Karpas-422 (cell line): ENCODE data around the gene PHOSPHO1. TPM values are rescaled to one million over a fixed set of nuclear protein-coding genes. Genes with fewer than 3 reads are reported as not detected.
"Not testable (repeated sequence)": the region's sequence is repeated elsewhere in the genome, so short reads cannot be mapped to it uniquely, and the experiment has no call there.

Experiments
- DNase-seq: peaks from one replicate; pipeline ENCODE4 v3.0.0-alpha.2; 2015
- H2AFZ ChIP-seq: fragments of 200-600 bp; sonication (generic); 2 replicates; pipeline ENCODE4 v1.6.1; 2014; ENCODE audit warnings: antibody characterized with exemption, low read length, mixed read lengths
- H3K27ac ChIP-seq: fragments of 200-600 bp; sonication (generic); 2 replicates; pipeline ENCODE4 v1.5.1; 2014; ENCODE audit warnings: mild to moderate bottlenecking, low read length, moderate library complexity
- H3K27me3 ChIP-seq: fragments of 200-600 bp; sonication (generic); 2 replicates; pipeline ENCODE4 v1.6.1; 2014; ENCODE audit warnings: low read length, mixed read lengths
- H3K36me3 ChIP-seq: fragments of 200-600 bp; sonication (generic); 2 replicates; pipeline ENCODE4 v1.6.1; 2014; ENCODE audit warnings: low read length, mixed read lengths; ENCODE audit not compliant: insufficient read depth
- H3K4me1 ChIP-seq: fragments of 200-600 bp; sonication (generic); 2 replicates; pipeline ENCODE4 v1.6.1; 2014; ENCODE audit warnings: mild to moderate bottlenecking, low read length, mixed read lengths
- H3K4me2 ChIP-seq: fragments of 200-600 bp; sonication (generic); 2 replicates; pipeline ENCODE4 v1.6.1; 2014; ENCODE audit warnings: low read length, low read depth, mild to moderate bottlenecking; ENCODE audit not compliant: poor library complexity, severe bottlenecking
- H3K4me3 ChIP-seq: fragments of 200-600 bp; sonication (generic); 2 replicates; pipeline ENCODE4 v1.5.1; 2014; ENCODE audit warnings: mild to moderate bottlenecking, antibody characterized with exemption, low read length, mixed read lengths
- H3K79me2 ChIP-seq: fragments of 200-600 bp; sonication (generic); 2 replicates; pipeline ENCODE4 v1.6.1; 2014; ENCODE audit warnings: mild to moderate bottlenecking, low read length, mixed read lengths
- H3K9ac ChIP-seq: fragments of 200-600 bp; sonication (generic); 2 replicates; pipeline ENCODE4 v1.6.0; 2014; ENCODE audit warnings: low read length
- H3K9me2 ChIP-seq: fragments of 200-600 bp; sonication (generic), shearing (Covaris generic); replicated peaks from 2 replicates; pipeline ENCODE4 v1.6.0; 2014; ENCODE audit warnings: mild to moderate bottlenecking, low read length, moderate library complexity; ENCODE audit not compliant: insufficient read depth
- H3K9me3 ChIP-seq: fragments of 300-700, 200-600 bp; sonication (generic); 2 replicates; pipeline ENCODE4 v1.6.1; 2014; ENCODE audit warnings: low read length, mixed read lengths
- H4K20me1 ChIP-seq: fragments of 200-600 bp; sonication (generic); 2 replicates; pipeline ENCODE4 v1.6.1; 2014; ENCODE audit warnings: mild to moderate bottlenecking, antibody characterized with exemption, low read length, low read depth; ENCODE audit not compliant: insufficient read depth
- total RNA-seq: library from RNA; depleted of rRNA; stranded (reverse); fragments of >200 nt; shearing (Covaris generic); gene quantifications from 2 replicates; pipeline ENCODE4 v1.2.3, GENCODE V29; 2014; ENCODE audit warnings: low replicate concordance

Gene PHOSPHO1
- total RNA-seq, 1 experiment from 2014 or later = not detected

DNA sequence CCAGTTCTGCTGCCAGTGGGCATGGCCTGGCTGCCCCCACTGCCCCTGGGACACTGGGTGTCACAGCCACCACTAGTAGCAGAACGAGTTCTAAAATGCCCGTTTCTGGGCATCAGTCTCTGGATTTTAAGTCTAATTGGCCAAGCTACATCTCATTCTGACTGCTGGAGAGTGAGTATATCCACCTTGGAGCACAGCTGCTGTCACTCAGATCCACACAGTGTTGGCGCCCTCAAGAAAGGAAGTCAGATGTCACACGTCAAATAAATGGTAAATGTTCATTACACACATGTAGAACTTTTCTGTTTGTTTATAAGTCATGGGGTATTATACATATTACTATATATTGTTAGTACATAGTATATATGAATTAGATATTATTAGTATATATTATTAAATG is 39.7 kb downstream of the PHOSPHO1 start:
- Histone ChIP-seq H3K4me1 (peaks cover 39% of the 10 kb centered on the region), H3K4me2 (peak overlapping the region; percentile 99), H3K9ac (peak overlapping the region; percentile 12; the same call in 1 of the 2 replicates), H4K20me1 (no peaks in the 10 kb centered on the region), H3K9me3 (no peaks in the 10 kb centered on the region), H3K9me2 (no peaks in the 10 kb centered on the region), H3K27ac (peak overlapping the region; percentile 97; the same call in 1 of the 2 replicates), H3K36me3 (no peaks in the 10 kb centered on the region), H3K79me2 (no peaks in the 10 kb centered on the region), H2AFZ (peak overlapping the region; percentile 55; the same call in 1 of the 2 replicates), H3K27me3 (no peaks in the 10 kb centered on the region), H3K4me3 (no peak overlapping the region)
- DNase-seq = peak; percentile 69

DNA sequence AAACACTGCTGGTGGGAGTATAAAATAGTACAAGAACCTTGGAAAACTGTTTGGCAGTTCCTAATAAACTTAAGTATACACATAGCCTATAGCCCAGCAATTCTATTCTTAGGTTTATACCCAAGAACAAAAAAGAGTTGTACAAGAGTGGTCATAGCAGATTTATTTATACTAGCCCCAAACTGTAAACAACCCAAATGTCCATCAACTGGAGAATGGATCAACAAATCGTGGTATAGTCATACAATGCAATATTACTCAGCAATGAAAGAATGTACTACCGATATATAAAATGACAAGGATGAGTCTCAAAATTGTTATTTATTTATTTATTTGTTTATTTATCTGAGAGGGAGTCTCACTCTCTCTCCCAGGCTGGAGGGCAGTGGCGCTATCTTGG is 43.3 kb downstream of the PHOSPHO1 start:
- no peaks in the 10 kb centered on the region for H3K79me2 ChIP-seq
- no peak overlapping the region for H3K4me2 ChIP-seq
- no peaks in the 10 kb centered on the region for H3K36me3 ChIP-seq
- H3K27ac ChIP-seq = no peak overlapping the region
- no peaks in the 10 kb centered on the region for H3K27me3 ChIP-seq
- H3K9me2 ChIP-seq = no peaks in the 10 kb centered on the region
- H3K9me3 ChIP-seq = peaks cover 6% of the 10 kb centered on the region
- no peaks in the 10 kb centered on the region for H4K20me1 ChIP-seq
- peaks cover 36% of the 10 kb centered on the region for H3K4me1 ChIP-seq
- H3K9ac ChIP-seq = no peak overlapping the region
- no peak overlapping the region for H3K4me3 ChIP-seq
- no peak for DNase-seq
- no peak overlapping the region for H2AFZ ChIP-seq

DNA sequence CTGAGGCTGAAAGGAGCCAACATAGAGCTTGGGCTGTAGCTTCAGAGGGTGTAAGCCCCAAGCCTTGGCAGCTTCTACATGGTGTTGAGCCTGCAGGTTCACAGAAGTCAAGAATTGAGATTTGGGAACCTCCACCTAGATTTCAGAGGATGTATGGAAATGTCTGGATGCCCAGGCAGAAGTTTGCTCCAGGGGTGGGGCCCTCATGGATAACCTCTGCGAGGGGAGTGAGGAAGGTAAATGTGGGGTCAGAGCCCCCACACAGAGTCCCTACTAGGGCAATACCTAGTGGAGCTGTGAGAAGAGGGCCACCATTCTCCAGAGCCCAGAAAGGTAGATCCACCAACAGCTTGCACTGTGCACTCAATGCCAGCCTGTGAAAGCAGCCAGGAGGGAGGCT is 45.2 kb downstream of the PHOSPHO1 start:
- H3K79me2 ChIP-seq, H3K36me3 ChIP-seq, H3K9me2 ChIP-seq, H3K27ac ChIP-seq, H2AFZ ChIP-seq, H3K9me3 ChIP-seq, H3K4me2 ChIP-seq, H3K9ac ChIP-seq, H3K27me3 ChIP-seq, DNase-seq, H4K20me1 ChIP-seq, H3K4me3 ChIP-seq: not testable (repeated sequence)
- peaks cover 24% of the 10 kb centered on the region for H3K4me1 ChIP-seq

DNA sequence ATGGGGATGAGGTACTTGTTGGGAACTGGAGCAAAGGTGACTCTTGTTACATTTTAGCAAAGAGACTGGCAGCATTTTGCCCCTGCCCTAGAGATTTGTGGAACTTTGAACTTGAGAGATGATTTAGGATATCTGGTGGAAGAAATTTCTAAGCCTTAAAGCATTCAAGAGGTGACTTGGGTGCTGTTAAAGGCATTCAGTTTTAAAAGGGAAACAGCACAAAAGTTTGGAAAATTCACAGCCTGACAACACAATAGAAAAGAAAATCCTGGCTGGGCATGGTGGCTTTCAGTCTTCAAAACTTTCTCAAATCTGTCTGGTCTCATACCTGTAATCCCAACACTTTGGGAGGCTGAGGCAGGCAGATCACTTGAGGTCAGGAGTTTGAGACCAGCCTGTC is 46.1 kb downstream of the PHOSPHO1 start:
- not testable (repeated sequence) for DNase-seq, H2AFZ ChIP-seq, H3K9me3 ChIP-seq, H3K27me3 ChIP-seq, H4K20me1 ChIP-seq, H3K9me2 ChIP-seq, H3K36me3 ChIP-seq, H3K9ac ChIP-seq, H3K79me2 ChIP-seq
- Histone ChIP-seq H3K27ac (peak overlapping the region; percentile 43; the same call in 1 of the 2 replicates), H3K4me2 (peak overlapping the region; percentile 54), H3K4me3 (peak overlapping the region; percentile 29; the same call in 1 of the 2 replicates), H3K4me1 (peaks cover 24% of the 10 kb centered on the region)

DNA sequence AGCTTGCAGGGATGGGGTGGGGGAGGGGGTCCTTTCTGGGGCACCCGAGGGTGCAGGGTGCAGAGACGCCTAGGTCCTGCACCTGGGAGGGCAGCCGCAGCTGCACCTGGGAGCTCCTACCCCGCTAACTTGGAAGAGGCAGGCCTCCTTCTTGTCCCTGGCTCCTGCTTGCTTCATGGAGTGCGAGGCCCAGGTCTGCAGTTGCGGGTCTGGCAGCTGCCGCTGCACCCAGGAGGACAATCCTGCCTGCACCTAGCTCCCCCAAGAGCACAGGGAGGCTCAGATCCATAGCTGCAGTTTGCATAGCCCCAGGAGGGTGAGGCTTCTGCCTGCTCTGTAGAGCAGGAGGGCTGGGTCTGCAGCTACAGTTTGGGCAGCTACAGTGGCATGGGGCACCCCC is 46.8 kb downstream of the PHOSPHO1 start:
- H4K20me1 ChIP-seq = no peaks in the 10 kb centered on the region
- no peaks in the 10 kb centered on the region for H3K79me2 ChIP-seq
- peak overlapping the region; percentile 43 for H3K27ac ChIP-seq
- DNase-seq = peak; percentile 71
- H3K9me2 ChIP-seq = no peaks in the 10 kb centered on the region
- peaks cover 6% of the 10 kb centered on the region for H3K9me3 ChIP-seq
- H3K27me3 ChIP-seq = no peaks in the 10 kb centered on the region
- peaks cover 24% of the 10 kb centered on the region for H3K4me1 ChIP-seq
- H2AFZ ChIP-seq = peak overlapping the region; percentile 14; the same call in 1 of the 2 replicates
- peak overlapping the region; percentile 30 for H3K9ac ChIP-seq
- no peaks in the 10 kb centered on the region for H3K36me3 ChIP-seq
- peak overlapping the region; percentile 29; the same call in 1 of the 2 replicates for H3K4me3 ChIP-seq
- peak overlapping the region; percentile 54 for H3K4me2 ChIP-seq

DNA sequence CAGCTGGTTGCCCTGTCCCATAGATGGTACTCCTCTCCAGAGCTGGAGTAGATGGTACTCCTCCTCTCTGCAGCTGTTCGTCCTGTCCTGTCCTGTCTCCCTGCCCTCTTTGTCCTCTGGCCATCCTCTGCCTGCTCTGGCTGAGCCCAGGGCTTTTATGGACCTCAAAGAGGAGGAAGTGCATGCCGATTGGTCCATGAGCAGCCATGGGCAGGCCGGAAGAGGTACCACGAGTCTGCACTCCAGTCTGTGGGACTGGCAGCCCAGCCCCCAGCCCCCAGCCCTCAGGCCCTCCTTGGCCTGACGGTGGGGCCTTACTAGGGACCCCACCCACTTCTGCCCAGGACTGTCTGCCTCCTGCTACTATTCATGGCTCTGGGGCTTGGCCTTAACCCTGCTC is 47.2 kb downstream of the PHOSPHO1 start:
- peaks cover 24% of the 10 kb centered on the region for H3K4me1 ChIP-seq
- peak overlapping the region; percentile 29; the same call in 1 of the 2 replicates for H3K4me3 ChIP-seq
- peak overlapping the region; percentile 54 for H3K4me2 ChIP-seq
- peak; percentile 53 for DNase-seq
- peak overlapping the region; percentile 14; the same call in 1 of the 2 replicates for H2AFZ ChIP-seq
- no peaks in the 10 kb centered on the region for H3K79me2 ChIP-seq
- no peaks in the 10 kb centered on the region for H3K36me3 ChIP-seq
- H3K9me2 ChIP-seq = no peaks in the 10 kb centered on the region
- peaks cover 6% of the 10 kb centered on the region for H3K9me3 ChIP-seq
- peak overlapping the region; percentile 30; the same call in 1 of the 2 replicates for H3K9ac ChIP-seq
- peak overlapping the region; percentile 43 for H3K27ac ChIP-seq
- H3K27me3 ChIP-seq = no peaks in the 10 kb centered on the region
- H4K20me1 ChIP-seq = no peaks in the 10 kb centered on the region

DNA sequence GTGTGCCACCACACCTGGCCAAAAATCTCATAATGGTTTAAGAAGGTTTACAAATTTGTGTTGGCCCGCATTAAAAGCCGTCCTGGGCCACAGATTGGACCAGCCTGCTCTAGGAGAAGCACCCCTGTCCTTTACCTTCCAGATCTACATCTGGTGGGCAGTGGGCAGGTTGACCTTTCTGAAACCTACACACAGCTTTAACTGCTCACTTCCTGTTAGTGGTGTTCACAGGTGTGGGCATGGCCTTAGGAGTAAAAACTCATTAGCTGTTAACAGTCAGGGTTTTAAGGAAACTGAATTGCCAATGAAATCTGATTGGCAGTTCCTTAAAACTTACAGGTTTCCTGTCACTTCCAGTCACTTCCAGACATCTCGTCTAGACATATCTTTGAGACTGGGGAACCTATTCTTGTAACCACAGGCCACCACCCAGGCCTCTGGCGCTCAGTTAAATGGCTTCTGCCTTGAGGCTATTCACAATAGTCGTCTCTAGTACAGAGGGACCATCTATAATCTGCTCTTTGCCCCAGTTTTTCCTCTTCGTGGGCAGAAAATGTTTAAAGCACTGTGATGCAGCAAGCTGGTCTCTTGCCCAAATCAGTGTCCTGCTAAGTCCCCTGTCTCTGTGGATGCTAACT is 49.5 kb downstream of the PHOSPHO1 start:
- Histone ChIP-seq H3K9me3 (peaks cover 13% of the 10 kb centered on the region), H2AFZ (peak overlapping the region; percentile 10; the same call in 1 of the 2 replicates), H3K79me2 (no peaks in the 10 kb centered on the region), H3K9ac (no peak overlapping the region), H4K20me1 (no peaks in the 10 kb centered on the region), H3K4me2 (no peak overlapping the region), H3K4me1 (peaks cover 24% of the 10 kb centered on the region), H3K9me2 (no peaks in the 10 kb centered on the region), H3K27ac (no peak overlapping the region), H3K4me3 (no peak overlapping the region), H3K36me3 (no peaks in the 10 kb centered on the region), H3K27me3 (no peaks in the 10 kb centered on the region; the same call in 1 of the 2 replicates)
- DNase-seq = no peak

DNA sequence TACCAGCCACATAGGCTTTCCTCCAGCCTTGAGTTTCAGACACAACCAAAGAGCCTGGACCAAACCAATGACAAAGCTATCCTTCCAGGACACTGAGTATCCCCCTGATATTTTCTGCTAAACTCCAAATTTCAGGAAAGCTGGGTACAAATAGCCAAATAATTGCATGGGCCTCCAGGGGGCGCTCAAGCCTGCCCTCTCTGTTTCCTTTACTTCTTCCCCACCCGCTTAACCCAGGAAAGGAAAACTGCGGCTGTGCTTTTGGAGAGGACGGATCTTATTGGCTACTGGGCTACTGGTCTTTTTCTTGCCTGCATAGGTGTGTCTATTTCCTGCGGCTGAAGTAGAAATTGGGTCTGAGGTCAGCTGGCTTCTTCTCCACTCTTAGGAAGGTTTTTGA is 50.3 kb downstream of the PHOSPHO1 start:
- H2AFZ ChIP-seq = no peak overlapping the region
- no peak overlapping the region for H3K4me2 ChIP-seq
- no peak overlapping the region for H3K27ac ChIP-seq

More for the DNA sequence above, 50.3 kb downstream of the PHOSPHO1 start:
- Histone ChIP-seq H3K79me2 (no peaks in the 10 kb centered on the region), H4K20me1 (no peaks in the 10 kb centered on the region), H3K4me3 (no peak overlapping the region), H3K9ac (no peak overlapping the region), H3K4me1 (peaks cover 24% of the 10 kb centered on the region), H3K9me3 (peaks cover 14% of the 10 kb centered on the region), H3K36me3 (no peaks in the 10 kb centered on the region), H3K27me3 (no peaks in the 10 kb centered on the region; the same call in 1 of the 2 replicates), H3K9me2 (no peaks in the 10 kb centered on the region)
- peak; percentile 83 for DNase-seq
